Inflammatory macrophage (primary cell): ENCODE results near the gene R3HDM1.
"Not testable (repeated sequence)": the region's sequence is repeated elsewhere in the genome, so short reads cannot be mapped to it uniquely, and the experiment has no call there.

Experiments
- DNase-seq, 2 donors: peaks; one replicate each; pipeline ENCODE4 v3.0.0-alpha.2; 2020 to 2022

R3HDM1 gene

DNA sequence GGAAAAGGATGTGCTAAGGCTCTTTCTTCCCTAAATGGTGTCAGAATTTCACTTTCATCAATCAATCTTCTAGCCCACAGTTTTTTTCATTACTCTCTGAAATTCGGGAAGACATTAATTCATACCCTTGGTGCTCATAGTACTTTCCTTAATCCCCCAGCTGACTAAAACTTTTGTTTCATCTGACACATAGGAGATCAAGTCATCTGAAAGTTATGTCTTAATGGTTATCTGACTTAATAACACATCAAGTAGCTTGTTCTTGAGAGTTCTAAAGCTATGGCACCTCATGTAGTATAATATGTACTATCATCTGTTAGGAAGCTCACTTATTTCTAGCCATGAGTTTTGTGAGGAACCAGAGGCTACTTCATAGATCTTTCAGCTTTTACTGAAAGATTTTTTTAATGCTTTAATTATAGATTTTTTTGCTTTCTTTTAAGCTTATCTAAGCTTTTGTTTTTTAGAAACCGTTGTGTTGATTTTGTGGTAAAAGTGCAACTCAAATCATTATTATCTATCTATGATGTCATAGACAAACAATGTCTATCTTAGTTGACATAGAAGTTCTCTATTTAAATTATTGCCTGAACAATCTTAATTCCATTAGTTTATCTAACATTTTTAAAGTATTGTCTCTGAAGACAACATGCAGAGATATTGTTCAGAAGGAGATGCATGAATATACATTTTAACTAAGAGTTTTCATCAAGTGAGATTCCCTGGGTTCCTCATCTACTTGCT is 116.7 kb downstream of the R3HDM1 start:
- DNase-seq = no peak

GRCh38 chr2:135650721-135651120 is 119.4 kb downstream of the R3HDM1 start:
- DNase-seq = no peak

DNA sequence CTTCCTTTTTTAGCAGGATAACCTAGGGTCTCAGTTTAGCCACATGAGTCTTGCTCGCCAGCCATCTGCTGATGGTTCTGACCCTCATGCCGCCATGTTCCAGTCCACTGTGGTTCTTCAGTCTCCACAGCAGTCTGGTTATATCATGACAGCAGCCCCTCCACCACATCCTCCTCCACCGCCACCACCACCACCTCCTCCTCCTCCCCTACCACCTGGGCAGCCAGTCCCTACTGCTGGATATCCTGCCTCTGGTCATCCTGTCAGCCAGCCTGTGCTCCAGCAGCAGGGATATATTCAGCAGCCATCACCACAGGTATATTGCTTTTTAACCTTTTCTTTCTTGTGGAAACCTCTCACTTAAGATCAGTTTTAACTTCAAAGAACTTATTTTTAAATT is 120.4 kb downstream of the R3HDM1 start:
- DNase-seq = no peak

DNA sequence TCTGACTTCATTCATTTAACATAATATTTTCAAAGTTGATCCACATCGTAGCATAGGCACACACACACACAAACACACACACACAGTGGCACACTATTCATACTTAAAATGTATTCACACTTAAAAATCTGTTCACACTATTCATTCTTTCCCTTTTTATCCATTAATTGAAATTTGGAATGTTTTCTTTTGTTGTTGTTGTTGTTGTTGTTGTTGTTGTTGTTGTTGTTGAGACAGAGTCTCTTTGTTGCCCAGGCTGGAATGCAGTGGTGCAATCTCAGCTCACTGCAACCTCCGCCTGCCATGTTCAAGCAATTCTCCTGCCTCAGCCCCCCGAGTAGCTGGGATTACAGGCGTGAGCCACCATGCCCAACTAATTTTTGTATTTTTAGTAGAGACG is 123.0 kb downstream of the R3HDM1 start:
- not testable (repeated sequence) for DNase-seq

DNA sequence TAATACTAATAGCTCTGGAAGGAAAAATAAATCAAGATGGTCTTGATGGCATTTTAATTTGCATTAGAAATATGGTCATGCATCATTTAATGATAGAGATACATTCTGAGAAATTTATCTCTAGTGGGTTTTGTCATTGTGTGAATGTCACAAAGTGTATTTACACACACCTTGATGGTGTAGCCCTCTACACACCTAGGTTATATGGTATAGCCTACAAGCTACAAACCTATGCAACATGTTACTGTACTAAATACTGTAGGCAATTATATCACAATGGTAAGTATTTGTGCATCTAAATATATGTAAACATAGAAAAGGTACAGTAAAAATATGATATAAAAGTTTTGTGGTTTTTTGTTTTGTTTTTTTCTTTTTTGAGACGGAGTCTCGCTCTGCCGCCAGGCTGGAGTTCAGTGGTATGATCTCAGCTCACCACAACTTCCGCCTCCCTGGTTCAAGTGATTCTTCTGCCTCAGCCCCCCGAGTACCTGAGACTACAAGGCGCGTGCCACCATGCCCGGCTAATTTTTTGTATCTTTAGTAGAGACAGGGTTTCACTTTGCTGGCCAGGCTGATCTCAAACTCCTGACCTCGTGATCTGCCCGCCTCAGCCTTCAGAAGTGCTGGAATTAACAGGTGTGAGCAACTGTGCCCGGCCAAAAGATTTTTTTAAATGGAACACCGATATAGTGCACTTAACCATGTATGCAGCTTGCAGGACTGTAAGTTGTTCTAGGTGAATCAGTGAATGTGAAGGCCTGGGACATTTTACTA is 126.7 kb downstream of the R3HDM1 start:
- DNase-seq = no peak

- DNase-seq = no peak
Measured at GRCh38 chr2:135662088-135662487, 130.8 kb downstream of the R3HDM1 start.

- no peak for DNase-seq
Measured at GRCh38 chr2:135663148-135663700, 131.9 kb downstream of the R3HDM1 start.

- no peak for DNase-seq
Measured at GRCh38 chr2:135664623-135665068, 133.4 kb downstream of the R3HDM1 start.

- no peak for DNase-seq
Measured at GRCh38 chr2:135667045-135667444, 135.8 kb downstream of the R3HDM1 start.

GRCh38 chr2:135674453-135674852 is 143.2 kb downstream of the R3HDM1 start:
- DNase-seq = no peak

DNA sequence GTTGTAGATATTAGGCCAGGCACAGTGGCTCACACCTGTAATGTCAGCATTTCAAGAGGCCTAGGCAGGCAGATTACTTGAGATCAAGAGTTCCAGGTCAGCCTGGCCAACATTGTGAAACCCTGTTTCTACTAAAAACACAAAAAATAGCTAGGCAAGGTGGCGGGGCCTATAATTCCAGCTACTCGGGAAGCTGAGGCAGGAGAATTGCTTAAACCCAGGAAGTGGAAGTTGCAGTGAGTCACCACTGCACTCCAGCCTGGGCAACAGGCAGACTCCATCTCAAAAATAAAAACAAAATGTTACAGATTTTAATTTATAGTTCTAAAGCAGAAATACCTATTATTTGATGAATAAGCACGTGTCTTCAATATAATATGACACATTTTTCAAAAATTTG is 144.7 kb downstream of the R3HDM1 start:
- peak; percentile 10 to 17 for DNase-seq

DNA sequence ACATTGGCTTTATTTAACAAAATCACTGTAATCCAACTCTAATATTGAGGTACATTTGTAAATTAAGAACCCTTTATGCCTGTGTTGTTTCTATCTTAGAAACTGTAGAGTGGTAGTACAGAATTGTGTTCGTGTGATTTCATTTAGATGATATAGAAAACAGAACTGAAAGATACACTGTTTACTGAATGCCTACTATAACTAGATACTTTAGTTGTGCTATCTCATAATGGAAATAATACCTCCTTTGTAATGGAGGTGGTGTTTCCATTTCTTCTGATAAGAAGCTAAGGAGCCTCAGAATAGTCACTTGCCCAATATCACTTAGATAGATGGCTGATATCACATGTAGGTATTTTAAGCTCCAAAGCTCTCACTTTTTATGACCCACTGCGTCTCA is 147.8 kb downstream of the R3HDM1 start:
- no peak for DNase-seq

DNA sequence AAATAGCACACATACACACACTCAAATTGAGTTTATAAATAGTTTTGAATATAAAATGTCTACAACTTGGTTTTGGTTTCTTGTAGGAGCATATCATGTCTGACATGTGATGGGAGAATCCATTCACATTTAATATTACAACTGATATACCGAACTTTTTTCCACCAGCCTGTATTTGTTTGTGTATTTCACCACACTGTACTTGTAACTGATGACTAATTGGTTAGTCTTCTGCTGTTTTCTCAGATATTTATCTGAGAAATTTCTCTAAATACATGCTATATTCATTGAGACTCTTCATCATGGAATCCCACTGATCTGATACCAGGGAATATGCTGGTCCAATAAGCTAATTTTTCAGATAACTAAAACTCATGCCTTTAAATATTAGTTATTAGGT is 154.1 kb downstream of the R3HDM1 start:
- DNase-seq = no peak

- DNase-seq = no peak
Measured at GRCh38 chr2:135688978-135689377, 157.7 kb downstream of the R3HDM1 start.

GRCh38 chr2:135689679-135690078 is 158.4 kb downstream of the R3HDM1 start:
- DNase-seq = no peak

DNA sequence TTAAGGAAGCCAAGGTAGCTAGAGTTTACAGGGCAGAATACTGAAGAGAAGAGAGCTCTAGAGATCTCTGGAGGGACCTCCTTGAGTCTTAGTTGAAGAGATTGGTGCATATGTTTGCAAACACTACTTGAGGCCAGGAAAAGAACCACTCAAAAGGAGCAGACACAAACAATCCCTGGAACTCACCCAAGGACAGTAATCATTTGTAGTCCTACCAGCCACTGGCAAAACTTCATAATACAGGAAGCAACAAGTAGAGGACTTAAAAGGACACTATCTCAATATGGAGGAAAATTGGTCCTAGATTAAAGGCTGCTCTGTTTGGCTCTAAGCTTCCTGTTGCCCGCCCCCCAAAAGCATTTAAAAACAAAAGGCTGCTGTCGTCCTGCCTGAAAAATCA is 163.4 kb downstream of the R3HDM1 start:
- no peak for DNase-seq

- no peak for DNase-seq
Measured at GRCh38 chr2:135698838-135699237, 167.6 kb downstream of the R3HDM1 start.

GRCh38 chr2:135701442-135701841 is 170.2 kb downstream of the R3HDM1 start:
- DNase-seq = no peak

DNA sequence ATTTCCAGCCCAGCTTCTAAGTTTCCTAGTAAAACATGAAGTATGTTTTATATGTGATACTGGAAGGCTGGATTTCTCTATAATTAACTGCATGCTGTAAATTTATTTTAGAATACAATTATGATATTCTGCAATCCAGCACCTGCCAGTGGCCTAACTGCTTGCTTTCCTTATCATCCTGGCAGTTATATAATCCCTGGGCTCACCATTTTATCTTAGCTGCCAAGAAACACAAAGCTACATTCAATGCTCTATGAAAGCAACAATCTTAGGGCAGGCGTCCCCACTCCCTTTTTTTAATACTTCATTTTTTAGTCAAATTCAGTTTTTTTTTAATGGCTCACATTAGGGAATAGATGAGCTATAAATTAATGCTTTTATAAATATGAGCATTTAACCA is 172.0 kb downstream of the R3HDM1 start:
- DNase-seq = no peak

- DNase-seq = not testable (repeated sequence)
Measured at GRCh38 chr2:135704075-135704474, 172.8 kb downstream of the R3HDM1 start.

- no peak for DNase-seq
Measured at GRCh38 chr2:135708159-135708558, 176.9 kb downstream of the R3HDM1 start.

GRCh38 chr2:135709992-135710391 is 178.7 kb downstream of the R3HDM1 start:
- peak; percentile 56 to 61 for DNase-seq

- DNase-seq = not testable (repeated sequence)
Measured at GRCh38 chr2:135715086-135715485, 183.8 kb downstream of the R3HDM1 start.
